HG03135 (cell line): Measurements from ENCODE around the gene ASF1B.
A peak's percentile ranks its signal among the peaks of the same experiment; 100 is the strongest.

Experiments used
- ATAC-seq: cut with Tn5 transposase; IDR thresholded peaks from one replicate; pipeline ENCODE4 v1.9.1; 2021; ENCODE audit warnings: mild to moderate bottlenecking, moderate library complexity; ENCODE audit not compliant: unreplicated experiment

ASF1B gene

DNA sequence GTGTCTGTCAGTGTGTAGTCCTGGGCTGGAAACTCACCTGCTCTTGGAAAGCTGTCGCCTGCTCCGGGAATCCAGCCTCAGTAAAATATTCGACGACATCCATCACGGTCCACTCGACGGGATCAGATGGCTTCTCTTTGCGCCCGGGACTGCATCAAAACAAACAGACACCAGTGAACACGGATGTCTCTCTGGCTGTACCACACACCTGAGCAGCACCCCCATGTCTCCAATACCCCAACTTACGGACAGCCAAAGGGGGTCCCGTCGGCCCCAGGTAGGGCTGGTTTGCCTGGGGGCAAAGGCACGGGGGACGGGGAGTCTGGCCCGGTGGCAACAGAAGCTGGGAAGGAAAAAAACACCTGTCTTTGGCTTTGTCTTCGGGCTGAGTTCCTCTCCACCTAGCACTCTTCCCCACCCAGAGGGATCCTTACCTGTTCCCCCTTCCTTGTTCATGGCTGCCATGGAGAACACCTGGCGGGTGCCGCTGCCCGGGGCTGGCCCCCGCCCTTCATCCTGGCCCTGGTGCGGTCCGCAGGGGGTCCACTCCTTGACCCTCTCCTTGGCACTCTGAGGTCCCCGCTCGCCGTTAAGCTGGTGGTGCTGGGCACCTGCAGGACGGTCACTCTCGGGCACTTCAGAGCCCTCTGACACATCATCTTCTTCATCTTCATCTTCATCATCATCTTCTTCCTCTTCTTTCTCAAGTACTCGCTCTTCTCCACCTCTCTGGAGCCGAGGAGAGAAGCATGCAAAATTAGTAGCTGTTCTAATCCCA is 47.6 kb downstream of the ASF1B start:
- ATAC-seq: no peak

DNA sequence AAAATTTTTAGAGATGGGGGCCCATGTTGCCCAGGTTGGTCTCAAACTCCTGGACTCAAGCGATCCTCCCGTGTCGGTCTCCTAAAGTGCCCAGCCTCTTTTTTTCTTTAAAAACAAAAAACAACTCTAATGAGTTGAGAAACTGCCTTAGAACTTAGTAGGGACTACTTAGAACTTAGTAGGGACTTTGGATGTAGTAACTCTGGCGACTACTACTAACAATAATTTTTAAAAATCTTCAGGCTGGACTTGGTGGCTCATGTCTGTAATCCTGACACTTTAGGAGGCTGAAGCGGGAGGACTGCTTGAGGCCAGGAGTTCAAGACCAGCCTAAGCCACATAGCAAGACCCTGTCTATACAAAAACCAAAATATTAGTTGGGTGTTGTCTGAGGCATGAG is 50.3 kb downstream of the ASF1B start:
- no peak for ATAC-seq

- ATAC-seq: no peak
These were observed 50.9 kb downstream of the ASF1B start, which contains the start of gene C19orf67 for GRCh38 chr19:14085309-14085995. C19orf67 (minus strand) TSS chr19:14085783; CDS start chr19:14085627, 156 bp downstream.

DNA sequence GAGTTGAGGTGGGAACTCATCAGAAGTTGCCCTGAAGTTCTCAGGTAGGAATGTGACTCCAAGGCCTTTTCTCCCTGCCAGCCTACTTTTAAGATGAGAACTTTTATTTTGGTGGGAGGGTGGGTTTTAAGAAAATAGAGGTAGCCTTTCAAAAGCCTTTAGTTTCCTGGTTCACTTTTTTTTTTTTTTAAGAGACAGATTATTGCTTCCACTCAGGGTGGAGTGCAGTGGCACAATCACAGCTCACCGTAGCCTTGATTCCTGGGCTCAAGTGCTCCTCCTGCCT is 53.8 kb downstream of the ASF1B start:
- no peak for ATAC-seq

DNA sequence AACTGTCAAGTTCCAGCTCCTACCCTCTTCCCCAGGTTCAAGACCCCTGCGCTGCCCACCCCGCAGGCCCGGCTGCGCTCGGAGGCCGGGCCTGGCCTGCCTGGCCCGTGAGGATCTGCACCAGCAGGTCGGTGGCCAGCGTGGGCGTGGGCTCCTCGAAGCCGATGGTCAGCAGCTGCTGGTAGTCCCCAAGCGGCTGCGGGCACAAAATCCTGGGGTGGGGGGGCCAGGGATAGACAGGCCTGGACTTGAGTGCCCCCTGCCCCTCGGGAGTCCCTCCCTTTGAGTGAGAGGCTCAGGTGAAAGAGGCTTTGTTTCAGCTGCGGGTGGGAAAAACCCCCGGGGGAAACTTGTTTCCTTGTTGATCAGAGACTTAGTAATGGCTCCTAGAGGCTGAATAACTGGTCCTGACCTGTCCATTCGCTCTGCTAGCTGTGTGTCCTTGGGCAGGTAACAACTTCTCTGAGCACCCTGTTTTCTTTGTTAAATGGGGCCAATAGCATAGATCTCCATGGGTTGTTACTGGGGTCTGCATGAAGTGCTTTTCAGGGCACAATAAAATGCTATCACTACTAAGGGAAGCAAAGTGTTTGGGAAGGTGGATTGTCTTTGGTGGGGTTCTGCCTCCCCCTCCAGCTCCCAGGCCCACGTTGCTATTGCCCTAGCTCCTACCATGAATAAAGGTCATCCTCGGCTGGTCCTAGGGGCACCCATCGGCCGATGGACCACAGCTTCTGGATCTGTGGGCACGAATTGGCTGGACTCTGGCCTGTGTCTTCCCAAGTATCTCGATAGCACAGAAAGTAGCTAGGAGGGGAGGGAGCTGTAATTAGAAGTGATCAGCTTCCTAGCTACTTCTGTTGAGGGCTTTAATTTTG is 54.4 kb downstream of the ASF1B start:
- ATAC-seq: peak; percentile 10

DNA sequence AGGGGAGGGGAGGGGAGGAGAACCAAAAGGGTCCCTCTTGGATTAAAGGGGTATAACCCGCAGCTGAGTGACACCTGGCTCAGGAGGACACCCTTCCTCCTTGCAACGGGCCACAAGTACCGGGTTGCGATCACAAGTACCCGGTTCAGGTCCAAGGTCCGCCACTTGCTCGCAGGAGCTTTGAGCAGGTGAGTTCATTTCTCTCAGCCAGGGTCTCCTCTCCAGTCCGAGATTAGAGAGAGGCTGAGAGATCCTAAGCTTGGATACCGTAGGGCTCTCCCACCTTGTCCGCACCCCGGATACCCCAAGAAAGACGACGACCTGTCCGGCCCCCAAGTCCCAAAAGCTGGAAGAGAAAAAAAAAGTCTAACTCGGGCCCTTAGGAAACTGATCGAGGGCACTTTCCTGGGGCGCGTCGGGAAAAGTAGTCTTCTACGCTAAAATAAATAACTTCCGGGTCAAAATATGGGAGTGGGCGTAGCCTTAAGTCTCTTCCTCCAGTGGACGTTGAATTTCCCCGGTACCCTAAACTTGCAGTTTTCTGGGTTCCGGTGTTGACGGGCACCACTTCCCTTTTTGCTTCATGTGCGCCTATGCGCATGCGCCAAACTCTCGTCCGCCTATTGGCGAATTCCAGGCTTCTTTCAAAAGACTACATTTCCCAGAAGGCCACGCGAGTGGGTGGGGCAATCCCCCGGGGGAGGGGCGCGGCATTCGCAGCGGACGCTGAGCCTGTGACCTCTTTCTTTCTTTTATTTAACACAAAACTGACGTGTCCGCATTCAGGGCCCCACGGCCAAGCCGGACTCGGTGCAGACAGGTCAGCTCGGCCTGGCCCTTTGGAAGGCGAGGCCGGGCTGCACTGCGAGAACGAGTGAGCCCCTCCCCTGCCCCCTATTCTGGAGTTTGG is 55.2 kb downstream of the ASF1B start:
- ATAC-seq: peak; percentile 79

DNA sequence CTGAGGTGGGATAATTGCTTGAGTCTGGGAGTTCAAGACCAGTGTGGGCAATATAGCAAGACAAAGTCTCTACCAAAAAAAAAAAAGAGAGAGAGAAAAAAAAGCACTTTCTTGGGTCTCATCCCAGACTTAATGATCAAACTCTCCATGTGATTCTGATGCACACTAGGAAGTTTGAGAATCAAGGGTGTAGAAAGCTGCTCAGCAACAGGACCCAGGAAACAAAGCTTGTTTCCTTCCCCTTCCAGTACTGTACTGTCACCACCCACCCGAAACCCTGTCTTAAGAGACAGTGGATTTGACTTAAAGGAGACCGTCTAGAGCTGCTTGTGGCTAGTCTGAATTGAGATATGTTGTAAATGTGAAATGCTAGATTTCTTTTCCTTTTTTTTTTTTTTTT is 58.0 kb downstream of the ASF1B start:
- ATAC-seq: no peak

GRCh38 chr19:14073925-14074838 is 62.2 kb downstream of the ASF1B start:
- no peak for ATAC-seq

DNA sequence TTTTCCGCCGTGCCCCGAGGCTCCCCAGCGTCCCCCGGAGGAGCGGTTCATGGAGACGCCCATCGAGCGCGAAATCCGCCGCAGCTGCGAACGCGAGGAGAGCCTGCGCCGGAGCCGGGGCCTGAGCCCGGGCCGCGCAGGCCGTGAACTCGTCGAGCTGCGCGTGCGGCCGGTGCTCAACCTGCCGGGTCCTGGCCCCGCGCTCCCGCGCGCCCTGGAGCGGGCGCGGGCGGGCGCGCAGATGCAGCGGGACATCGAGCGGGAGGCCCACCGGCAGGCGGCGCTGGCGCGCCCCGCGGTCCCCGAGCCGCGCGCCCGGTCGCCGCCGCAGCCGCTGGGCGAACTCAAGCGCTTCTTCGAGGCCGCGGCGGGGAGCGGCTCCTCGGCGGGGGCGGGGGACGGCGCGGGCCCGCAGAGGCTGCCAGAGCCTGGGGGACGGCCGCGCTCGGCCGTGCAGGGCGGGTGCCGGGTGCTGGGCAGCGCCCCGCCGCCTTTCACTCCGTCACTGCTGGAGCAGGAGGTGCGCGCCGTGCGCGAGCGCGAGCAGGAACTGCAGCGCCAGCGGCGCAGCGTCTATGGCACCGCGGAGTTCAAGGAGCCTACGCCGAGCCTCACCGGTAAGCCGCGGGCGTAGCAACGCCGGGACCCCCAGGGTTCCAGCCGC is 63.0 kb downstream of the ASF1B start:
- ATAC-seq: peak; percentile 41

DNA sequence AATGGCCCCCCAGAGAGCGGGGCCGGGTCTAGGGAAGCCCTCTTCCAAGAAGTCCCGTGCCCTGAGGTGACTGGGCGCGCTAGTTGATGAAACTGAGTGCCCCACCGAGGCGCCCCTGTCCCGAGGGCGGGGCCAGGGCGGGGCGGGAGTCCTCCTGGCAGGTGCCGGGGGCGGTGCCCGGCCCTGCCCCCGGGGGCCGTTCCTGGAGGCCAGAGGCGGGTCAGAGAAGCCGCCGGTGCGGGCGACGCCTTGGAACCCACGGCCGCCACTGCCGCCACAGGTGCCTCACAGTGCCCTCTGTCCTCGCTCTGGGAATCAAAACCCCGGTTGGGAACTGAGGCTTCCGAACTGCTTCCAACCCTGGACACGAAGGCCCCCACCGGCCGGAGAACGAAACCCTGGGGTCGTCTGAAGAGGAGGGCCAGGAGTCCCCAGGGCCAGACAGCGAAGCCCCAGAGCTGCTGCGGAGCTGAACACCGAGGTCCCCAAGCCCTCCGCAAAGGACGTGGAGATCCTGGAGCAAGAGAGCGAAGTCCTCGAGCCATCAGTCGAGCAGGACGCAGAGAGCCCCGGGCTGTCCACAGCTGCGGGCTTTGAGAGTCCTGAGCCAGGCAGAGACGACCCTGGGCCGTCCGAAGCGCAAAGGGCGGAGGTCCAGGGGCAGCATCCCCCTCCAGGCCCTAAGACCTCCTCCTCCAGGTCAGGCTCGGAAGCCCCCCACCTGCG is 63.7 kb downstream of the ASF1B start, which contains the start of gene MISP3:
Gene MISP3, plus strand, starts transcription at position 252 of the 726 bp plus-strand sequence. CDS start 524 bp downstream, outside the sequence.
- ATAC-seq: no peak

- ATAC-seq: no peak
These were observed 65.9 kb downstream of the ASF1B start for GRCh38 chr19:14070268-14071050.
